Karpas-422 (cell line): ENCODE measurements around the gene ATXN2. TPM values are rescaled to one million over a fixed set of nuclear protein-coding genes. Genes with fewer than 3 reads are reported as not detected.

Experiments used
- DNase-seq: peaks from one replicate; pipeline ENCODE4 v3.0.0-alpha.2; 2015
- H2AFZ ChIP-seq: fragments of 200-600 bp; sonication (generic); 2 replicates; pipeline ENCODE4 v1.6.1; 2014; ENCODE audit warnings: antibody characterized with exemption, low read length, mixed read lengths
- H3K27ac ChIP-seq: fragments of 200-600 bp; sonication (generic); 2 replicates; pipeline ENCODE4 v1.5.1; 2014; ENCODE audit warnings: mild to moderate bottlenecking, low read length, moderate library complexity
- H3K27me3 ChIP-seq: fragments of 200-600 bp; sonication (generic); 2 replicates; pipeline ENCODE4 v1.6.1; 2014; ENCODE audit warnings: low read length, mixed read lengths
- H3K36me3 ChIP-seq: fragments of 200-600 bp; sonication (generic); 2 replicates; pipeline ENCODE4 v1.6.1; 2014; ENCODE audit warnings: low read length, mixed read lengths; ENCODE audit not compliant: insufficient read depth
- H3K4me1 ChIP-seq: fragments of 200-600 bp; sonication (generic); 2 replicates; pipeline ENCODE4 v1.6.1; 2014; ENCODE audit warnings: mild to moderate bottlenecking, low read length, mixed read lengths
- H3K4me2 ChIP-seq: fragments of 200-600 bp; sonication (generic); 2 replicates; pipeline ENCODE4 v1.6.1; 2014; ENCODE audit warnings: low read length, low read depth, mild to moderate bottlenecking; ENCODE audit not compliant: poor library complexity, severe bottlenecking
- H3K4me3 ChIP-seq: fragments of 200-600 bp; sonication (generic); 2 replicates; pipeline ENCODE4 v1.5.1; 2014; ENCODE audit warnings: mild to moderate bottlenecking, antibody characterized with exemption, low read length, mixed read lengths
- H3K79me2 ChIP-seq: fragments of 200-600 bp; sonication (generic); 2 replicates; pipeline ENCODE4 v1.6.1; 2014; ENCODE audit warnings: mild to moderate bottlenecking, low read length, mixed read lengths
- H3K9ac ChIP-seq: fragments of 200-600 bp; sonication (generic); 2 replicates; pipeline ENCODE4 v1.6.0; 2014; ENCODE audit warnings: low read length
- H3K9me2 ChIP-seq: fragments of 200-600 bp; sonication (generic), shearing (Covaris generic); replicated peaks from 2 replicates; pipeline ENCODE4 v1.6.0; 2014; ENCODE audit warnings: mild to moderate bottlenecking, low read length, moderate library complexity; ENCODE audit not compliant: insufficient read depth
- H3K9me3 ChIP-seq: fragments of 300-700, 200-600 bp; sonication (generic); 2 replicates; pipeline ENCODE4 v1.6.1; 2014; ENCODE audit warnings: low read length, mixed read lengths
- H4K20me1 ChIP-seq: fragments of 200-600 bp; sonication (generic); 2 replicates; pipeline ENCODE4 v1.6.1; 2014; ENCODE audit warnings: mild to moderate bottlenecking, antibody characterized with exemption, low read length, low read depth; ENCODE audit not compliant: insufficient read depth
- total RNA-seq: library from RNA; depleted of rRNA; stranded (reverse); fragments of >200 nt; shearing (Covaris generic); gene quantifications from 2 replicates; pipeline ENCODE4 v1.2.3, GENCODE V29; 2014; ENCODE audit warnings: low replicate concordance

ATXN2 gene
- total RNA-seq, 1 experiment from 2014 or later, result 50.6 TPM

DNA sequence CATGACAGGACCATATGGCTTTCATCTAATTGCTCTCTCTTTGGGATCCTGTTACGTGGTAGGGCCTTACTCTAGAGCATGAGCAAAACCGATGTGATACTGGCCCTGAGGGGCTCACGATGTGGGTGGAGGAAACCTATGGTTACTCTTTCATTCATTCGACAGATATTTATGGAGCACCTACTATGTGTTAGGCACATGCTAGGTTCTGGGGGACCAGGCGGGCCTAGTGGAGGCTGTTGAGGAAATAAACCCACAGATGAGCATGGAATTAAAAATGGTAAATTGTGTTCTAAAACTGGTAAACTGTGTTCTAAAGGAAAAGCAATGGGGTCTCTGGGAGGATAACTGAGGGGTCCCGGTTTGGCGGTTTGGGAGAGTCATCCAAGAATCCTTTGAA is 178.6 kb downstream of the ATXN2 start:
- H4K20me1 ChIP-seq, result no peaks in the 10 kb centered on the region
- H3K79me2 ChIP-seq, result peaks cover 59% of the 10 kb centered on the region
- no peak for DNase-seq
- H3K27ac ChIP-seq, result no peak overlapping the region
- H3K27me3 ChIP-seq, result no peaks in the 10 kb centered on the region
- H3K36me3 ChIP-seq, result 0 out of 2 replicates have a peak, but pooled peaks cover 5% of the 10 kb centered on the region
- no peaks in the 10 kb centered on the region for H3K9me2 ChIP-seq
- no peaks in the 10 kb centered on the region for H3K9me3 ChIP-seq
- no peak overlapping the region for H3K9ac ChIP-seq
- no peak overlapping the region for H3K4me3 ChIP-seq
- H2AFZ ChIP-seq, result no peak overlapping the region
- H3K4me1 ChIP-seq, result no peaks in the 10 kb centered on the region
- H3K4me2 ChIP-seq, result no peak overlapping the region

DNA sequence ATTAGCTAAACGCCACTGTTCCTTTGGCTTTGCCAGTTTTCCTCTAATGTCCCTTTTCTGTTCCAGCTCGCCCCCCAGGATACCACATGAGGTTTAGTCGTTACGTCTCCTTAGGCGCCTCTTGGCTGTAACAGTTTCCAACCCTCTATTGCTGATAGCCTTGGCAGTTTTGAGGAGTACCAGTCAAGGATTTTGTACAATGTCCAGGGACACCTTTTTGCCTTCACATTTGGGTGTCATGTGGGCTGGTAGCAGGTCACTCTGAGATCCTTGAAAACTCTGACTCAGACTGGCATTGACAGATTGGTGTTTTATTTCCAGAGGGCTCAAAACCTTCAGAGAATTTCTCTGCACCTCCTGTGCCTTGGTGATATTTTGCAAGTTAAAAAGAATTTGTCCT is 179.3 kb downstream of the ATXN2 start:
- no peaks in the 10 kb centered on the region for H3K9me3 ChIP-seq

DNA sequence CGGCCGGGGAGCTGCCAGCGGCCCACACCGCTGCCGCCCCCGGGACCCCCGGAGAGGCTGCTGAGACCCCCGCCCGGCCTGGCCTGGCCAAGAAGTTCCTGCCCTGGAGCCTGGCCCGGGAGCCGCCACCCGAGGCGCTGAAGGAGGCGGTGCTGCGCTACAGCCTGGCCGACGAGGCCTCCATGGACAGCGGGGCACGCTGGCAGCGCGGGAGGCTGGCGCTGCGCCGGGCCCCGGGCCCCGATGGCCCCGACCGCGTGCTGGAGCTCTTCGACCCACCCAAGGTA is 180.6 kb downstream of the ATXN2 start:
- no peak for DNase-seq
- H3K27me3 ChIP-seq, result no peaks in the 10 kb centered on the region
- H3K79me2 ChIP-seq, result peaks cover 71% of the 10 kb centered on the region
- H3K9me3 ChIP-seq, result no peaks in the 10 kb centered on the region
- H3K9ac ChIP-seq, result no peak overlapping the region
- H3K27ac ChIP-seq, result no peak overlapping the region
- no peak overlapping the region for H3K4me3 ChIP-seq
- H3K36me3 ChIP-seq, result 0 out of 2 replicates have a peak, but pooled peaks cover 5% of the 10 kb centered on the region
- no peak overlapping the region for H3K4me2 ChIP-seq
- H3K9me2 ChIP-seq, result no peaks in the 10 kb centered on the region
- no peak overlapping the region for H2AFZ ChIP-seq
- no peaks in the 10 kb centered on the region for H3K4me1 ChIP-seq
- no peaks in the 10 kb centered on the region; the same call in 1 of the 2 replicates for H4K20me1 ChIP-seq

More for the DNA sequence above, 179.3 kb downstream of the ATXN2 start:
- 0 out of 2 replicates have a peak, but pooled peaks cover 5% of the 10 kb centered on the region for H3K36me3 ChIP-seq
- no peak overlapping the region for H3K9ac ChIP-seq
- no peaks in the 10 kb centered on the region for H3K9me2 ChIP-seq
- DNase-seq, result no peak
- no peak overlapping the region for H3K4me2 ChIP-seq
- H3K4me1 ChIP-seq, result no peaks in the 10 kb centered on the region
- H3K27me3 ChIP-seq, result no peaks in the 10 kb centered on the region
- no peak overlapping the region for H2AFZ ChIP-seq
- H3K27ac ChIP-seq, result no peak overlapping the region
- H4K20me1 ChIP-seq, result no peaks in the 10 kb centered on the region
- H3K79me2 ChIP-seq, result peaks cover 65% of the 10 kb centered on the region
- no peak overlapping the region for H3K4me3 ChIP-seq

DNA sequence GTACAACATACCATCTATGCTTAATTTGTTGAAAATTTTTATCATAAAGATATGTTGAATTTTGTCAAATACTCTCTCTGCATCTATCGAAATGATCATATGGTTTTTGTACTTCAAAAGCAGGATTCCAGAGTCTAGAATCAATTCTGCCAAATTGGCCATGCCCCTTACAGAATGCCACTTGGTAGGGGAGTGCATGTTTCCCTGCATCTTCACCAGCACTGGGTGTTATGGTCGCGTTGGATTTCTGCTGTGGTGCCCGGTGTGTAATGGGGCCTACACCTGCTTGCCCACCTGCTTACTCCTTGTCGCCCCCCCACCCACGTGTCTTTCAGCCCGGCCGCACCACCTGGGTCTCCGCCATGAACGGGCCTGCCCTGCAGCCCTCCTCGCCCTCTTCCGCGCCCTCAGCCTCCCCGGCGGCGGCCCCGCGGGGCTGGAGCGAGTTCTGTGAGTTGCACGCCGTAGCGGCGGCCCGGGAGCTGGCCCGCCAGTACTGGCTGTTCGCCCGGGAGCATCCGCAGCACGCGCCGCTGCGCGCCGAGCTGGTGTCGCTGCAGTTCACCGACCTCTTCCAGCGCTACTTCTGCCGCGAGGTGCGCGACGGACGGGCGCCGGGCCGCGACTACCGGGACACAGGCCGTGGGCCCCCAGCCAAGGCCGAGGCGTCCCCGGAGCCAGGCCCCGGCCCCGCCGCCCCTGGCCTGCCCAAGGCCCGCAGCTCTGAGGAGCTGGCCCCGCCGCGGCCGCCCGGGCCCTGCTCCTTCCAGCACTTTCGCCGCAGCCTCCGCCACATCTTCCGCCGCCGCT is 181.1 kb downstream of the ATXN2 start:
- Histone ChIP-seq H3K79me2 (peaks cover 75% of the 10 kb centered on the region), H3K4me1 (no peaks in the 10 kb centered on the region), H3K9ac (no peak overlapping the region), H3K9me2 (no peaks in the 10 kb centered on the region), H3K27ac (no peak overlapping the region), H4K20me1 (no peaks in the 10 kb centered on the region; the same call in 1 of the 2 replicates), H3K9me3 (no peaks in the 10 kb centered on the region), H3K4me2 (no peak overlapping the region), H3K4me3 (no peak overlapping the region), H2AFZ (no peak overlapping the region), H3K36me3 (0 out of 2 replicates have a peak, but pooled peaks cover 5% of the 10 kb centered on the region), H3K27me3 (no peaks in the 10 kb centered on the region)
- DNase-seq, result no peak

DNA sequence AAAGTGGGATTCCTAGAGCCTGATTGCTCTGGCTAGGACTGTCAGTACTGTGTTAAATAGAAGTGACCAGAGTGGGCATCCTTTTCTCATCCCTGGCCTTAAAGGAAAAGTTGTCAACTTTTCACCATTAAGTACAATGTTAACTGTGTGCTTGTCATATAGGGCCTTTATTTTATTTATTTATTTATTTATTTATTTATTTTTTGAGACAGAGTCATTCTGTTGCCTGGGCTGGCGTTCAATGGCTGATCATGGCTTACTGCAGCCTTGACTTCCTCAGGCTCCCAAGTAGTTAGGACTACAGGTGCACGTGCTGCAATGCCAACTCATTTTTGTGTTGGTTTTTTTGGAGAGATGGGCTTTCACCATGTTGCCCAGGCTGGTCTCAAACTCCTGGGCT is 181.8 kb downstream of the ATXN2 start:
- no peak overlapping the region for H3K4me2 ChIP-seq
- no peak overlapping the region for H2AFZ ChIP-seq
- no peak overlapping the region for H3K4me3 ChIP-seq
- H4K20me1 ChIP-seq, result no peaks in the 10 kb centered on the region; the same call in 1 of the 2 replicates
- H3K27ac ChIP-seq, result no peak overlapping the region
- no peak for DNase-seq
- H3K9ac ChIP-seq, result no peak overlapping the region
- H3K79me2 ChIP-seq, result peaks cover 79% of the 10 kb centered on the region
- H3K36me3 ChIP-seq, result 0 out of 2 replicates have a peak, but pooled peaks cover 5% of the 10 kb centered on the region
- no peaks in the 10 kb centered on the region for H3K27me3 ChIP-seq
- no peaks in the 10 kb centered on the region for H3K9me3 ChIP-seq
- H3K9me2 ChIP-seq, result no peaks in the 10 kb centered on the region
- peaks cover under 1% of the 10 kb centered on the region; the same call in 1 of the 2 replicates for H3K4me1 ChIP-seq

DNA sequence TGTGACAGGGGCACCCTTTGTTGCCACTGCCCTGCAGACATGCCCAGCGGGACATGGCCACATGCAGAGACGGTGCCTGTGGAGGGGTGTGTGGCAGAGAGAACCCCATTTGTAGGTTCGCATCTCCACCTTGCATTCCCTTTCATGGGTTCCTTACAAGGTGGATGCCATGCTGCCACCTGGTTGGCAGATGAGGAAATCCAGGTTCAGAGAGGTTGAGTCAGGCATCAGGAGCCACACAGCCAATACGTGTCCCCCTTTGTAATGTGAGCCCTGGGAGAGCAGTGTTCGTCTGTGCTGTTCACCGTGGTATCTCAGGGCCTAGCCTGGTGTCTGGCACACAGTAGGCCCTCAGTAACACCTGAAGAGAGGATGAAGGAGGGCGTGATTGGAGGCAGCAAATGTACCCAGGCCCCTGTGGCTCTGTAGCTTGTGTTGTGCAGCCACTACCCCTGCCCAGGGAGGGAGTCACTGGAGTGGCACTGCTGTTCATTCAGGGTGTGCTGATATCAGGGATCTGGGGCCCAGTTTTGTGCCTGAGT is 184.3 kb downstream of the ATXN2 start:
- Histone ChIP-seq H3K9me2 (no peaks in the 10 kb centered on the region), H2AFZ (no peak overlapping the region), H3K27ac (no peak overlapping the region), H4K20me1 (no peaks in the 10 kb centered on the region; the same call in 1 of the 2 replicates), H3K9ac (no peak overlapping the region), H3K4me2 (no peak overlapping the region), H3K27me3 (no peaks in the 10 kb centered on the region), H3K36me3 (no peaks in the 10 kb centered on the region), H3K79me2 (peaks cover 82% of the 10 kb centered on the region), H3K4me1 (peaks cover 23% of the 10 kb centered on the region), H3K9me3 (no peaks in the 10 kb centered on the region), H3K4me3 (no peak overlapping the region)
- no peak for DNase-seq

DNA sequence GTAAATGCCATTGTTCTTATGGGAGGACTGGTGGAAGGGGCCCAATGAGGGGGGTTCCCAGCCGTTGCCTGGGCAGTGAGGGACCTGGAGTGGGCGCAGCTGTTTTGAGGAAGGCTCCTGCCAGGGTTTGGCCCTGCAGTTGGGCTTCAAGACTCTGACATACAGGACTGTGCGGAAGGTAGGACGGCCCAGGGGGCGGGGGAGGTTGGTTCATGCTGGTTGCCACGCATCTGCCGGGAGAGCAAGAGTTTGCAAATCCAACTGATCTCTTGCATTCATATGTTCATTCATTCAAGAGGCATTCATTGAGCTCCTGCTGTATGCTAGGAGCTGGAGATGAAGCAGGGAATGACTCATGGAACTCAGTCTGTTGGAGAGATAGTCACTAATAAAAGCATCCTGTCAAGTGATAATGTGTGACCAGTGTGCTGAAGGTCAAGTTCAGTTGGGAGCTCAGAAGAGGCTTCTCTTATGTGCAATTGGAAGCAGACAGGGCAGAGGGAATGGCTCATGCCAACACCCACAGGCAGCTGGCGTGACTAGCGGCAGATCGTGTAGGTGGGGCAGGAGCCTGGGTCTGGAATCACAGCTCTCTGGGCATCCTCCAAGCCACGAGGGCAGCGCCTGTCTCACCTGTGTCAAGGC is 185.6 kb downstream of the ATXN2 start:
- H4K20me1 ChIP-seq, result peaks cover 10% of the 10 kb centered on the region; the same call in 1 of the 2 replicates
- H3K9ac ChIP-seq, result no peak overlapping the region

DNA sequence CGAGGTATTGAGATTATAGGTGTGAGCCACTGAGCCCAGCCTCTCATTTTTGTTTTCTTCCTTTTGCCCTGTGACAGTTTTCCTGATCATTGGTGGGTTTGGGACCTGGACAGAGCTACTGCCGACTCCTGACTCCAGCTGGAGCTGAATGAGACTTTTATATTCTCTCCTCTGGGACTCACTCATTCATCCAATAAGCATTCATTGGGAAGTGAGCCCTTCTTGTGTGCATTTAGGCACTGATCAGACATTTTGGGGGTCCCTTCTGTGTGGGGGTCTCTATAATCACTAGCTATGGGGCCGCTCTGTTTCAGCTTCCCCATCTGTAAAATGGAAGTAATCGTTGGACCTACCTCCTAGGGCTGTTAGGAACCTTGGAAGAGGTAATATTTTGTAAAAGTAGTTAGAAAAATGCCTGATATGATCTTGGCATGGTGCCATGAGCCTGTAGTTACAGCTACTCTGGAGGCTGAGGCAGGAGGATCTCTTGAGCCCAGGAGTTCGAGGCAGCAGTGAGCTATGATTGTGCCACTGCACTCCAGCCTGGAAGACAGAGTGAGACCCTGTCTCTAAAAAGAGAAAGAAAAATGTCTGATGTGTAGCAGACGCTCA is 186.2 kb downstream of the ATXN2 start:
- no peak overlapping the region for H3K4me2 ChIP-seq
- peaks cover 92% of the 10 kb centered on the region for H3K79me2 ChIP-seq
- H3K27me3 ChIP-seq, result no peaks in the 10 kb centered on the region
- H4K20me1 ChIP-seq, result peaks cover 16% of the 10 kb centered on the region; the same call in 1 of the 2 replicates
- no peaks in the 10 kb centered on the region for H3K36me3 ChIP-seq
- H2AFZ ChIP-seq, result no peak overlapping the region
- no peak overlapping the region for H3K4me3 ChIP-seq
- H3K9me2 ChIP-seq, result no peaks in the 10 kb centered on the region
- no peak overlapping the region for H3K27ac ChIP-seq
- H3K9ac ChIP-seq, result no peak overlapping the region
- no peaks in the 10 kb centered on the region for H3K9me3 ChIP-seq
- DNase-seq, result no peak
- H3K4me1 ChIP-seq, result peaks cover 42% of the 10 kb centered on the region

More for the DNA sequence above, 185.6 kb downstream of the ATXN2 start:
- no peaks in the 10 kb centered on the region for H3K36me3 ChIP-seq
- no peaks in the 10 kb centered on the region for H3K9me3 ChIP-seq
- peaks cover 35% of the 10 kb centered on the region for H3K4me1 ChIP-seq
- H3K79me2 ChIP-seq, result peaks cover 86% of the 10 kb centered on the region
- H2AFZ ChIP-seq, result no peak overlapping the region
- no peaks in the 10 kb centered on the region for H3K27me3 ChIP-seq
- DNase-seq, result no peak
- H3K4me3 ChIP-seq, result no peak overlapping the region
- no peak overlapping the region for H3K27ac ChIP-seq
- no peak overlapping the region for H3K4me2 ChIP-seq
- no peaks in the 10 kb centered on the region for H3K9me2 ChIP-seq
